Tibial nerve (tissue), 4 donors: ENCODE measurements around the gene ITGA3.

Experiments
- EP300 ChIP-seq, 2 donors: sonication (generic); formaldehyde crosslinking; IDR thresholded peaks; one replicate each; pipeline ENCODE4 v1.6.1; 2017; ENCODE audit warnings: antibody characterized with exemption in 2 of 2, mild to moderate bottlenecking in 1 of 2
- POLR2A ChIP-seq, 2 donors: fragments of 450-650 bp; IDR thresholded peaks; one replicate each; pipeline ENCODE4 v1.6.1; 2017; ENCODE audit warnings: antibody characterized with exemption in 2 of 2, mild to moderate bottlenecking in 2 of 2, moderate library complexity in 2 of 2
- TF ChIP-seq, protein P1 (sequence below), 5 experiments: fragments of 200-600 bp in 3 of 5; fragments of 450-650 bp in 2 of 5; sonication (generic) in 3 of 5; IDR thresholded peaks; one replicate each; pipeline ENCODE4 v1.5.1; 2016 to 2019; ENCODE audit warnings: antibody characterized with exemption in 5 of 5, mild to moderate bottlenecking in 3 of 5, moderate library complexity in 2 of 5

DNA sequence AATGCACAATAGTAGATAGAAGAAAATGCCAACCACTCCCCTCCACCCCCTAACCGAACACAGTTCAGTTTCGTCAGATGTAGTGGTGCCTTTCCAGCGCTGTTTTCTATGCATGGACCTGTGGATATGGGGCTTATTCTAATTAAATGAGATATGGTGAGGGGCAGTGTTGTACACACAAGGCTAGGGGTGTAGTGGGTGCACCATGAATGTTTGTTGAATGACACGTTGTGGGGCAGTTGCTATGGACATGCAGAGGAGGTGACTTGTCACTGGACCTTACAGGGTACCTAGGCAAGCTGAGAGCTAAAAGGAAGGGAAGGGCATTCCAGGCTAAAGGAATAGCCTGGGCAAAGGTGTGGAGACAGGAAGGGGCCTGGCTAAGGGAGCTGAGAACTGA, 42.7 kb downstream of the ITGA3 start:
- TF ChIP-seq, protein P1, sequence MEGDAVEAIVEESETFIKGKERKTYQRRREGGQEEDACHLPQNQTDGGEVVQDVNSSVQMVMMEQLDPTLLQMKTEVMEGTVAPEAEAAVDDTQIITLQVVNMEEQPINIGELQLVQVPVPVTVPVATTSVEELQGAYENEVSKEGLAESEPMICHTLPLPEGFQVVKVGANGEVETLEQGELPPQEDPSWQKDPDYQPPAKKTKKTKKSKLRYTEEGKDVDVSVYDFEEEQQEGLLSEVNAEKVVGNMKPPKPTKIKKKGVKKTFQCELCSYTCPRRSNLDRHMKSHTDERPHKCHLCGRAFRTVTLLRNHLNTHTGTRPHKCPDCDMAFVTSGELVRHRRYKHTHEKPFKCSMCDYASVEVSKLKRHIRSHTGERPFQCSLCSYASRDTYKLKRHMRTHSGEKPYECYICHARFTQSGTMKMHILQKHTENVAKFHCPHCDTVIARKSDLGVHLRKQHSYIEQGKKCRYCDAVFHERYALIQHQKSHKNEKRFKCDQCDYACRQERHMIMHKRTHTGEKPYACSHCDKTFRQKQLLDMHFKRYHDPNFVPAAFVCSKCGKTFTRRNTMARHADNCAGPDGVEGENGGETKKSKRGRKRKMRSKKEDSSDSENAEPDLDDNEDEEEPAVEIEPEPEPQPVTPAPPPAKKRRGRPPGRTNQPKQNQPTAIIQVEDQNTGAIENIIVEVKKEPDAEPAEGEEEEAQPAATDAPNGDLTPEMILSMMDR (IDR thresholded peaks at IDR 0.05) = no peak
- TF ChIP-seq POLR2A (IDR thresholded peaks at IDR 0.05) = no peak
- TF ChIP-seq EP300 (IDR thresholded peaks at IDR 0.05) = no peak
